Stimulated activated naive CD8-positive, alpha-beta T cell treated with anti-CD3 and anti-CD28 coated beads, Interleukin-15, Interleukin-2, amounts not matched to agents 100 U/mL and 50 U/mL, for 24 hours (primary cell): ENCODE results near the gene PNN.
"Not testable (repeated sequence)": the region's sequence is repeated elsewhere in the genome, so short reads cannot be mapped to it uniquely, and the experiment has no call there.

Experiments used
- ATAC-seq: fragments of 150-1000 bp; cut with Tn5 transposase; one replicate; pipeline ENCODE4 v1.10.0; 2021
- DNase-seq: peaks from one replicate; pipeline ENCODE4 v3.0.0; 2021

Gene PNN

GRCh38 chr14:39174560-39175444 lies at the start of gene PNN:
TSS of gene PNN (plus strand) at chr14:39175254. CDS start at chr14:39175280, 26 bp downstream.
- DNase-seq (peak; percentile 93), ATAC-seq (peak; percentile 96)

DNA sequence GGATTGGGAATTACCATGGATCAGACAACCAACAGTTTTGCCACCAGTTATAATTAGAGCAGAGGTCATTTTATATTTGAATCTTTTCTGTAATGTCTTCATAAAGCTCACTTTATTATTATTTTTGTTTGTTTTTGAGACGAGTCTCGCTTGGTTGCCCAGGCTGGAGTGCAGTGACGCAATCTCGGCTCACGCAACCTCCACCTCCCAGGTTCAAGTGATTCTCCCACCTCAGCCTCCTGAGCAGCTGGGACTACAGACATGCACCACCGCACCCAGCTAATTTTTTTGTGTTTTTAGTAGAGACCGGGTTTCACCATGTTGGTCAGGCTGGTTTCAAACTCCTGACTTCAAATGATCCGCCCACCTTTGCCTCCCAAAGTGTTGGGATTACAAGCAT lies 37.2 kb upstream of the PNN start:
- not testable (repeated sequence) for ATAC-seq, DNase-seq

DNA sequence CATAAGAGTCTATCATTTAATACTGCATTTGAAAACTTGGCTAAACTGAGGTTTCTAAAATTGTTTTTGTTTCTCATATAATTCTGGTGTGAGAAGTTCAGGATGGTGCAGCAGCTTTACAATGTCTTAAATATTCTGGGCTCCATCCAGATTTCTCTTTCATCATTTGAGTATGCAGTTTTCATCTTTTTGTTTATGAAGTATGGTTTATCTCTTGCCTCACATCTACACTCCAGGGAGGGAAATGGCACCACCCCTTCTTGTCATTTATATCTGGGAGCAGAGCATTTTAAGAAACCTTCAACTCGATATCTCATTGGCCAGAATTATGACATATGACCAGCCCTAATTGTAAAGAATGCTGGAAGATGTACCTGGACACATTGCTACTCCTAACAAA lies 36.6 kb upstream of the PNN start:
- ATAC-seq (no peak), DNase-seq (no peak)

- ATAC-seq, result no peak
Measured at GRCh38 chr14:39140170-39140569, 34.9 kb upstream of the PNN start.

GRCh38 chr14:39141623-39142022 lies 33.4 kb upstream of the PNN start:
- not testable (repeated sequence) for ATAC-seq, DNase-seq

More at GRCh38 chr14:39140170-39140569, 34.9 kb upstream of the PNN start:
- no peak for DNase-seq

DNA sequence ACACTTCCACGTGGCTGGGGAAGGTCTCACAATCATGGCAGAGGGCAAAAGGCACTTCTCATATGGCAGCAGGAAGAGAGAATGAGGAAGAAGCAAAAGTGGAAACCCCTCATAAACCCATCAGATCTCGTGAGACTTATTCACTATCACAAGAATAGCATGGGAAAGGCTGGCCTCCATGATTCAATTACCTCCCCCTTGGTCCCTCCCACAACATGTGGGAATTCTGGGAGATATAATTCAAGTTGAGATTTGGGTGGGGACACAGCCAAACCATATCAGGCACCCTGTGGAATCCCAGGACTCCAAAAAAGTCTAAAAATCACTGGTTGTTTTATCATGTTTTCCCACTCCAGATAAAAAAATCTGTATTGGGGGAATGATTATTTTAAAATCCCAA lies 31.8 kb upstream of the PNN start:
- DNase-seq, ATAC-seq: not testable (repeated sequence)

DNA sequence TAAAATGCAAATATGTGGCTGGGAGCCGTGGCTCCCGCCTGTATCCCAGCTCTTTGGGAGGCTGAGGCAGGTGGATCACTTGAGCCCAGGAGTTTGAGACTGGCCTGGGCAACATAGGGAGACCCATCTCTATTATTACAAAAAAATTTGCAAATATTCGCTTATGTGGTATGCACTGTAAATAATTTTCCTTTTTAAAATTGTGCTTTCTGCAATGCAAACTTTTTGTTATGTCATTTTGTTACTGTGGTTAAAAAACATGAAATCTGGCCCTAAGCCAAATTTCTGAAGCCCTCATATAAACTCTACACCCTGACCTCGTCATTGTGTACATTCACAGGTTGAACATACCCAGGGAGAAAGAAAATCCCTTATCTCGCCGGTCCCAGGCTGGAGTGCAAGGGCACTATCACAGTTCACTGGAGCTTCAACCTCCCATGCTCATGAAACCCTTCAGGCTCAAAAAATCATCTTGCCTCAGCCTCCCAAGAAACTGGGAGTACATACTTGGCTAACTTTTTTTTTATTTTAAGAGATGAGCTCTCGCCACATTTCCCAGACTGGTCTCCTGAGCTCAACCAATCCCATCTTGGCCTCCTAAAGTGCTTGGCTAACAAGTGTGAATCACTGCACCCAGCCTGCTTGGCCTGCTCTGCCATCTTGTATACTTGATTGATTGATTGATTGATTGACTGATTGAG lies 29.6 kb upstream of the PNN start:
- DNase-seq, result no peak
- no peak for ATAC-seq

- ATAC-seq (no peak), DNase-seq (no peak)
Measured at GRCh38 chr14:39154594-39155189, 20.4 kb upstream of the PNN start.

GRCh38 chr14:39157491-39157890 lies 17.6 kb upstream of the PNN start:
- no peak for ATAC-seq
- no peak for DNase-seq

DNA sequence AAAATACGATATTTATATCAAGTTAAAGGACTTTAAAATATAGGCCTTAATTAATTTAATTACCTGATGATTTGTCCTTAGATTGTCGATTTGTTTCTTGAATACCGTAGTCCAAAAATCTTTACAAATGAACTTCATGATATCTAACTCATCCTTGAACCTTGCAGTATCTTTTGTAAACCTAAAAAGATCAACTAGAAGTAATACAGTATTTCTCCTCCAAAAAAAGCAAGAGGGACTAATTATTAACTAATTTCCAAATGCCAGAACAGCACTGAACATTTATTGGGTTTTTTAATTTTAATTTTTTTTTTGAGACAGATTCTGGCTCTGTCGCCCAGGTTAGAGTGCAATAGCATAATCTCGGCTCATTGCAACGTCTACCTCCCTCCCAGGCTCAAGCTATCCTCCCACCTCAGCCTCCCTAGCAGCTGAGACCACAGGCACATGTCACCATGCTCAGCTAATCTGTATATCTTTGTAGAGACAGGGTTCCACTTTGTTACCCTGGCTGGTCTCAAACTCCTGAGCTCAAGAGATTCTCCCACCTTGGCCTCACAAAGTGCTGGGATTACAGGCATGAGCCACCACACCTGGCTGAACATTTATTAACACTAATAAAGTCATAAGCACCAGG lies 16.7 kb upstream of the PNN start:
- no peak for ATAC-seq
- no peak for DNase-seq

DNA sequence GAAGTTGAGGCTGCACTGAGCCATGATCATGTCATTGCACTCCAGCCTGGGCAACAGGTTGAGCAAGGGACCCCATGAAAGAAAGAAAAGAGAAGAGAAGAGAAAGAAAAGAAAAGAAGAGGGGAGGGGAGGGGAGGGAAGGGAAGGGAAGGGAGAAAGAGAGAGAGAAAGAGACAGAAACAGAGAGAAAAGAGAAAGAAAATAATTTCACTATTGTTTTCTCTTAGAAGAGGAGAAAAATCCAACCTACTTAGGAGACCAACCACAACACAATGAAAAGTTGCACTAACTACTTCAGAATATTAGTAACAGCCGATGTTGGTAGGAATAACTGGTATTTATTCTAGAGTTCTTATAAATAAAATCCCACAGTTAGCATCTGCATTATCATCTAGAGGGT lies 14.6 kb upstream of the PNN start:
- DNase-seq (no peak), ATAC-seq (no peak)

GRCh38 chr14:39167797-39168320 lies 7.2 kb upstream of the PNN start:
- not testable (repeated sequence) for ATAC-seq, DNase-seq

GRCh38 chr14:39168591-39168990 lies 6.5 kb upstream of the PNN start:
- ATAC-seq, result no peak

DNA sequence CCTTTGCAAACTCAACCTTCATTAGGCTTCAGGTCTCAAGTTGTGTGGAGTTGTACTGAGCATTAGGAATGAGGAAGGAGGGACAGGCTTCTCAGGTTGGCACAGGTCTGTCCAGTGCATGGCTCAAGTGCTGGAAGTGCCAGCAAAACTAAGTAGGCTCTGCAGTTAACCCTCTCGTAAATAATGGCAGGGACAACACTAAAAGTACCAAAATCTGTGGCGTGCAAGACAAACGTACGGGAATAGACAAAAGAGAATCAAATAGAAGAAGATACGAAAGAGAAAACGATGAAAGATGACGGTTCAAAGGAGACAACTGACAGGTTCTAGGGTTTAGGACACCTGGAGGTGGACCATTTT lies 5.5 kb upstream of the PNN start:
- ATAC-seq, result no peak

More at GRCh38 chr14:39168591-39168990, 6.5 kb upstream of the PNN start:
- DNase-seq, result no peak

GRCh38 chr14:39173198-39173597 lies 1.9 kb upstream of the PNN start:
- DNase-seq (no peak), ATAC-seq (no peak)

More for the DNA sequence above, 5.5 kb upstream of the PNN start:
- DNase-seq, result no peak

DNA sequence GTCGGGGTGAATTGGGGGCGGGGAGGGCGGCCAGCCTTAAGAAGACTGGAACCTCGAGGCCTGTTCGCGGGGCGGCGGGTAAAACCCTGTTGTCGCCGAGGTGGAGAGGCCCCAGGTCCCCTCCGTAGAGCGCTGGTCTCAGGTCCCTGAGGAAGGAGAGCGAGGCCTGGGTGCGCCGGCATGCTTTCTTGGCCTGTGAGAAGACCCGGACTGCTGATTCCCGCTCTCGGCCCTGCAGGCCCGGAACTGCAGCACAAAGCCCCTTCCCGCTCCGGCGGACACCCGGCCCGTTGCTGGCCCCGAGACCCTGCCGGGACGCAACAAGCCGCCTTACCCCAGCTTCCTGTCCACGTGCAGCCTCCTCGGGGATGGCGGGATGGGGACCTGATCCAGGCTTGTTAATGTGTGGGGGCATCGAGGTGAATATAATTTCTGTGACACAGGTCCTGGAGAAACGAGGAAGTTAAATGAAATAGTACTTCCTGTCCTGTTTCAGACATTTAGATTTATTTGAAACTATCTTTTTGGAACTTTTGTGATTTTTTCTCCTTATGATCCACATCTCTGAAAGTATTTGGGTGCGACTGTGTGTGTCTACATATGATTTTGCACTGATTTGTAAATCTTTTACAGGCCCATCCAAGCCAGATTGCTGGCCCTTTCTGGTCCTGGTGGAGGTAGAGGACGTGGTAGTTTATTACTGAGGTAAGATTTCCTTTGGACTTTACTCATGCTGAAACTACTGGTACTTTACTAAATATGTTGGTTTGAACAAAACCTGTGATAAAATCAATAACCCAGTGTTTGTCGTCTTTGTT lies 600 bp downstream of the PNN start:
- peak; percentile 56 for DNase-seq
- no peak for ATAC-seq

- ATAC-seq, result no peak
Measured at GRCh38 chr14:39176263-39177167, 1.5 kb downstream of the PNN start.

GRCh38 chr14:39177168-39177545 lies 2.1 kb downstream of the PNN start:
- ATAC-seq (no peak), DNase-seq (no peak)

More at GRCh38 chr14:39176263-39177167, 1.5 kb downstream of the PNN start:
- DNase-seq, result no peak

- ATAC-seq, result no peak
- DNase-seq, result no peak
Measured at GRCh38 chr14:39179042-39179441, 4.0 kb downstream of the PNN start.

DNA sequence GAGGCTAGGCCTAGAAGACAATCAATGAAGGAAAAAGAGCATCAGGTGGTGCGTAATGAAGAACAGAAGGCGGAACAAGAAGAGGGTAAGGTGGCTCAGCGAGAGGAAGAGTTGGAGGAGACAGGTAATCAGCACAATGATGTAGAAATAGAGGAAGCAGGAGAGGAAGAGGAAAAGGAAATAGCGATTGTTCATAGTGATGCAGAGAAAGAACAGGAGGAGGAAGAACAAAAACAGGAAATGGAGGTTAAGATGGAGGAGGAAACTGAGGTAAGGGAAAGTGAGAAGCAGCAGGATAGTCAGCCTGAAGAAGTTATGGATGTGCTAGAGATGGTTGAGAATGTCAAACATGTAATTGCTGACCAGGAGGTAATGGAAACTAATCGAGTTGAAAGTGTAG lies 5.5 kb downstream of the PNN start:
- DNase-seq (no peak), ATAC-seq (no peak)
